H9 (cell line): ENCODE measurements around the gene KRTAP10-6. TPM values are rescaled to one million over a fixed set of nuclear protein-coding genes. Genes with fewer than 3 reads are reported as not detected.

Source experiments
- DNase-seq: peaks from one replicate; pipeline ENCODE4 v3.0.0-alpha.2; 2017
- H2AFZ ChIP-seq: one replicate; pipeline ENCODE4 v1.6.1; 2013; ENCODE audit warnings: mild to moderate bottlenecking, low read length, control low read depth, moderate library complexity
- H2AK5ac ChIP-seq: 2 replicates; pipeline ENCODE4 v1.6.1; 2013; ENCODE audit warnings: low read length, control low read depth, mixed read lengths; ENCODE audit not compliant: insufficient read length
- H2BK120ac ChIP-seq: one replicate; pipeline ENCODE4 v1.6.1; 2013; ENCODE audit warnings: low read depth, mild to moderate bottlenecking, low read length, control low read depth, inconsistent platforms; ENCODE audit not compliant: poor library complexity, severe bottlenecking
- H2BK12ac ChIP-seq: 2 replicates; pipeline ENCODE4 v1.6.1; 2013; ENCODE audit warnings: low read length, control low read depth, mixed read lengths, low read depth; ENCODE audit not compliant: insufficient read length
- H2BK15ac ChIP-seq: 2 replicates; pipeline ENCODE4 v1.6.1; 2013; ENCODE audit warnings: low read depth, low read length, control low read depth
- H2BK20ac ChIP-seq: one replicate; pipeline ENCODE4 v1.6.1; 2013; ENCODE audit warnings: low read depth, mild to moderate bottlenecking, low read length, control low read depth, inconsistent platforms; ENCODE audit not compliant: poor library complexity, severe bottlenecking
- H2BK5ac ChIP-seq: 2 replicates; pipeline ENCODE4 v1.6.1; 2013; ENCODE audit warnings: low read length, control low read depth, mixed read lengths; ENCODE audit not compliant: insufficient read length
- H3K14ac ChIP-seq: 2 replicates; pipeline ENCODE4 v1.6.1; 2013; ENCODE audit warnings: low read length, control low read depth; ENCODE audit not compliant: insufficient read depth
- H3K18ac ChIP-seq: 2 replicates; pipeline ENCODE4 v1.6.1; 2013; ENCODE audit warnings: low read depth, mild to moderate bottlenecking, mixed read lengths, low read length, control low read depth; ENCODE audit not compliant: insufficient read length
- H3K23ac ChIP-seq: 2 replicates; pipeline ENCODE4 v1.6.1; 2013; ENCODE audit warnings: low read length, control low read depth, mixed read lengths, low read depth; ENCODE audit not compliant: insufficient read length
- H3K23me2 ChIP-seq: 2 replicates; pipeline ENCODE4 v1.6.1; 2013; ENCODE audit warnings: low read depth, mild to moderate bottlenecking, mixed read lengths, low read length, control low read depth; ENCODE audit not compliant: insufficient read length, poor library complexity, severe bottlenecking
- H3K27ac ChIP-seq: 2 replicates; pipeline ENCODE4 v1.5.1; 2013; ENCODE audit warnings: low read length, control low read depth, mixed read lengths, low read depth; ENCODE audit not compliant: insufficient read length
- H3K27me3 ChIP-seq: 2 replicates; pipeline ENCODE4 v1.6.1; 2013; ENCODE audit warnings: low read length, control low read depth, inconsistent platforms; ENCODE audit not compliant: insufficient read depth
- H3K4ac ChIP-seq: 2 replicates; pipeline ENCODE4 v1.6.1; 2013; ENCODE audit warnings: low read depth, mild to moderate bottlenecking, control low read depth, inconsistent platforms, low read length, moderate library complexity
- H3K4me1 ChIP-seq: 2 replicates; pipeline ENCODE4 v1.6.1; 2013; ENCODE audit warnings: low read length, control low read depth, inconsistent platforms; ENCODE audit not compliant: insufficient read depth
- H3K4me2 ChIP-seq: 2 replicates; pipeline ENCODE4 v1.6.1; 2013; ENCODE audit warnings: low read length, control low read depth, mixed read lengths; ENCODE audit not compliant: insufficient read length, insufficient read depth
- H3K56ac ChIP-seq: 2 replicates; pipeline ENCODE4 v1.6.1; 2013; ENCODE audit warnings: low read depth, mild to moderate bottlenecking, mixed read lengths, low read length, control low read depth; ENCODE audit not compliant: insufficient read length
- H3K79me1 ChIP-seq: 2 replicates; pipeline ENCODE4 v1.6.1; 2013; ENCODE audit warnings: low read depth, mild to moderate bottlenecking, moderate library complexity, low read length, control low read depth, inconsistent platforms; ENCODE audit not compliant: insufficient read depth, poor library complexity, severe bottlenecking
- H3K79me2 ChIP-seq: 2 replicates; pipeline ENCODE4 v1.6.1; 2013; ENCODE audit warnings: low read length, control low read depth, inconsistent platforms; ENCODE audit not compliant: insufficient read depth
- H3K9ac ChIP-seq: 2 replicates; pipeline ENCODE4 v1.6.1; 2013; ENCODE audit warnings: low read length, control low read depth, mixed read lengths; ENCODE audit not compliant: insufficient read length; ENCODE audit errors: extremely low read depth
- H3K9me3 ChIP-seq: one replicate; pipeline ENCODE4 v1.6.1; 2013; ENCODE audit warnings: low read depth, low read length, inconsistent platforms; ENCODE audit not compliant: control insufficient read depth
- H3T11ph ChIP-seq: one replicate; pipeline ENCODE4 v1.6.1; 2013; ENCODE audit warnings: mild to moderate bottlenecking, low read length, control low read depth, inconsistent platforms
- H4K20me1 ChIP-seq: one replicate; pipeline ENCODE4 v1.6.1; 2013; ENCODE audit not compliant: control insufficient read depth, insufficient read length, insufficient read depth
- H4K5ac ChIP-seq: 2 replicates; pipeline ENCODE4 v1.6.1; 2013; ENCODE audit warnings: low read depth, mild to moderate bottlenecking, mixed read lengths, low read length, control low read depth; ENCODE audit not compliant: insufficient read length
- H4K8ac ChIP-seq: replicated peaks from 2 replicates; pipeline ENCODE4 v1.6.1; 2013; ENCODE audit warnings: low read length, control low read depth, mixed read lengths, low read depth; ENCODE audit not compliant: insufficient read length
- H4K91ac ChIP-seq: 2 replicates; pipeline ENCODE4 v1.6.1; 2013; ENCODE audit warnings: low read depth, mild to moderate bottlenecking, moderate library complexity, mixed read lengths, low read length, control low read depth; ENCODE audit not compliant: insufficient read length
- H3K27ac Mint-ChIP-seq, 3 experiments: 2 replicates in 2 of 3; 3 replicates in 1 of 3; pipeline ENCODE4 v1.8.0; 2020 to 2021; ENCODE audit warnings: mixed read lengths in 3 of 3, mild to moderate bottlenecking in 1 of 3, moderate library complexity in 1 of 3
- H3K27me3 Mint-ChIP-seq: 2 replicates; pipeline ENCODE4 v1.8.0; 2021; ENCODE audit warnings: low read depth, mild to moderate bottlenecking, moderate library complexity, mixed read lengths
- H3K36me3 Mint-ChIP-seq, 3 experiments: 2 replicates in 2 of 3; 3 replicates in 1 of 3; pipeline ENCODE4 v1.8.0; 2020 to 2021; ENCODE audit warnings: low read depth in 3 of 3, mixed read lengths in 3 of 3; ENCODE audit not compliant: insufficient read depth in 1 of 3
- H3K4me1 Mint-ChIP-seq, 2 experiments: 2 replicates each; pipeline ENCODE4 v1.8.0; 2020; ENCODE audit warnings: mixed read lengths in 2 of 2
- H3K4me3 Mint-ChIP-seq, 2 experiments: 2 replicates in 1 of 2; 3 replicates in 1 of 2; pipeline ENCODE4 v1.8.0; 2020 to 2021; ENCODE audit warnings: mild to moderate bottlenecking in 2 of 2, mixed read lengths in 2 of 2, moderate library complexity in 1 of 2
- H3K9me3 Mint-ChIP-seq, 2 experiments: 2 replicates in 1 of 2; 3 replicates in 1 of 2; pipeline ENCODE4 v1.8.0; 2020; ENCODE audit warnings: mild to moderate bottlenecking in 2 of 2, mixed read lengths in 2 of 2, moderate library complexity in 1 of 2
- CTCF ChIP-seq: fragments of 200-600 bp; sonication (generic); conservative IDR thresholded peaks from 3 replicates; pipeline ENCODE4 v1.8.0; 2021; ENCODE audit warnings: antibody characterized with exemption, mild to moderate bottlenecking
- WGBS: extraction: QIAGEN DNeasy Blood & Tissue Kit; methylation state at CpG from one replicate; pipeline ENCODE4 v1.1.7; 2013; ENCODE audit warnings: missing lambda C conversion rate, low lambda C conversion rate, mixed read lengths; ENCODE audit not compliant: insufficient read length; ENCODE audit errors: extremely low coverage; 5-methylcytosine and 5-hydroxymethylcytosine counted together
- total RNA-seq: library from RNA; stranded (reverse); gene quantifications from 2 replicates; pipeline ENCODE4 v1.2.1, GENCODE V29; 2021

Gene KRTAP10-6
- total RNA-seq, 1 experiment from 2014 or later = not detected

DNA sequence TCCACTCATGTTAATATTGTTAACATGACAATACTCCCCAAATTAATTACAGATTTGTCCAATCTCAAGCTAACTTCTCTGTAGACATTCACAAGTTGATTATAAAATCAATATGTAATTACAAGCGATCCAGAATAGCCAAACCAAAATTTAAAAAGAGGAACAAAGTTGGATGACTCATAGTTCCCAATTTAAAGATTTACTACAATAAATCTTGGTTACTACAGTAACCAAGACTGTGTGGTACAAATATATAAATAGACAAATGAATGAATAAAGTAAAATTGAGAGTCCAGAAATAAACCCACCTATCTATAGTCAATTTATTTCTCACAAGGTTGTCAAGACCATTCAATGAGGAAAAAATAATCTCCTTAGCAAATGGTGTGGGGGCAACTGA is 25.9 kb downstream of the KRTAP10-6 start:
- Histone ChIP-seq H3K4me2 (no peak overlapping the region), H3K23me2 (no peaks in the 10 kb centered on the region), H3K14ac (no peak overlapping the region), H3K79me1 (no peaks in the 10 kb centered on the region), H4K8ac (no peak overlapping the region), H2BK120ac (no peak overlapping the region), H2BK5ac (no peak overlapping the region), H3K79me2 (no peaks in the 10 kb centered on the region), H3K23ac (no peak overlapping the region), H3K4me1 (no peaks in the 10 kb centered on the region), H3K27me3 (no peaks in the 10 kb centered on the region), H4K91ac (no peak overlapping the region), H2AFZ (no peak overlapping the region), H3K4ac (no peak overlapping the region), H2BK15ac (no peak overlapping the region), H3K9me3 (no peaks in the 10 kb centered on the region), H2BK12ac (no peak overlapping the region), H2AK5ac (no peak overlapping the region), H3K9ac (no peak overlapping the region), H3K56ac (no peak overlapping the region), H2BK20ac (no peak overlapping the region), H3K18ac (no peak overlapping the region), H4K20me1 (no peaks in the 10 kb centered on the region), H3T11ph (no peak overlapping the region), H4K5ac (no peak overlapping the region), H3K27ac (no peak overlapping the region)
- H3K4me1 Mint-ChIP-seq = no peaks in the 10 kb centered on the region
- no peak for TF ChIP-seq CTCF
- no peak for DNase-seq
- no peak overlapping the region for H3K27ac Mint-ChIP-seq
- H3K36me3 Mint-ChIP-seq = peaks cover 0 to 10% (median 0%) of the 10 kb centered on the region in 3 experiments; a peak in 4 of 7 replicates
- no CpG with 5 or more reads among the region's 1 CpG for WGBS
- peaks cover 11% of the 10 kb centered on the region for H3K27me3 Mint-ChIP-seq
- H3K9me3 Mint-ChIP-seq = peaks cover 11 to 12% of the 10 kb centered on the region in 2 experiments
- H3K4me3 Mint-ChIP-seq = no peak overlapping the region
